GM12864 (cell line): ENCODE measurements around the gene COL9A3.

Source experiments
- DNase-seq: peaks from one replicate; pipeline ENCODE4 v3.0.0-alpha.2; 2011; ENCODE audit warnings: low read depth
- H3K4me3 ChIP-seq: 2 replicates; pipeline ENCODE4 v1.5.1; 2011; ENCODE audit warnings: mild to moderate bottlenecking, low read depth, low read length, control low read depth
- CTCF ChIP-seq: IDR thresholded peaks from 2 replicates; pipeline ENCODE4 v1.5.1; 2011; ENCODE audit warnings: low read depth, mild to moderate bottlenecking, moderate library complexity, low read length, control low read depth, inconsistent platforms; ENCODE audit errors: missing control alignments

COL9A3 gene

DNA sequence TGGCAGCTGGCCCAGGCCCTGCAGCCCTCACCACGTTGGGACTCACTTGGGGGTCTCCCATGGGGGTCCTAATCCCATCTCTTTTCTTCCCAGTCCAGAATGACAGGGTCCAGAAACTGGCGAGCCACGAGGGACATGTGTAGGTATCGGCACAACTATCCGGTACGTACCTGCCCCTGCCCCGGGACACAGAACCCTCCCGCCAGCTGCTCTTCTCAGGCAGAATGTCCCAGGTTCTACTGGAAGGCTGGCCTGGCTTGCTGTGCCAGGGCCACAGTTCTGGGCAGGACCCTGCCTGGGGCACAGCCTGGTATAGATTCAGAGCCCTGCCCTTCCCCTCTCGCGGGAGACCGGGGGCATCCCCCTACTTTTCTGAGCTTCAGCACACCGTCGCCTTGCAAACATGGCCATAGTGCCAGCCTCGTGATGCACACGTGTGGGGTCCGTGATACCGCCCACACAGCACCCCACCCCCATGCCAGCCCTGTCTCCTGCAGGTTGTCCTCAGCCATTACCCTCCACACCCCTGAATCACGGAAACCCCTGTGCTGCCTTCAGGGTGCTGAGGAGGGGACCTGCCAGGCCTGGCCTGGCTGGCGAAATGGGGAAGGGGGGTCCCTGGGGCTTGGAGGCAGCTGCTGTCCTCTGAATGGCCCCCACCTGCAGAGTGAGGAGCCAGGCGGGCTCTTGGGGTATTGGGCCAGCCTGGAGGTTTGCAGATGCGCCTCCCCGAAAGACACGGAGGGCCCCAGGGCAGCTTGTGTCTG is 9.2 kb upstream of the COL9A3 start:
- no peak for TF ChIP-seq CTCF
- no peak for DNase-seq
- H3K4me3 ChIP-seq = no peak overlapping the region

DNA sequence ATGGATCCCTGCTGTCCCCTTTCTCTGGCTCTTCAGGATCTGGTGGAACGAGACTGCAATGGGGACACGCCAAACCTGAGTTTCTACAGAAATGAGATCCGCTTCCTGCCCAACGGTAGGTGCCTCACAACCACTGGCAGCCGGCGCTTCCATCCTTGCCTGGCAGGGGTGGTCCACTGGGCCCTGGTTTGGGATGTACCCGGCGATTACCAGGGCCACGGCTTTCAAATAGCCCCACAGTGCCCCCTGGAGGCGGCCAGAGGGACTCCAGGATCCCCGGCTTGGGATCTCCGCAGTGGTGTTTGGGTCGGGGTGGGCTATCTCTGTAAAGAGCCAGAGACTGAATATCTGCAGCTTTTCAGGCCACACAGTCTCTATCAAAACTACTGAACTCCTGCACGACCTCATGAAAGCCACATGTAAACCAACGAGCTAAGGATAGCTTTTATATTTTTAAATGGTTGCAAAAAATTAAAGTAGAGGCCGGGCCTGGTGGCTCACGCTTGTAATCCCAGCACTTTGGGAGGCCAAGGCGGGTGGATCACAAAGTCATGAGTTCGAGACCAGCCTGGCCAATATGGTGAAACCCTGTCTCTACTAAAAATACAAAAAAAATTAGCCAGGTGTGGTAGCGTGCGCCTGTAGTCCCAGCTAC is 8.5 kb upstream of the COL9A3 start:
- DNase-seq = no peak
- peak; percentile 90 for TF ChIP-seq CTCF
- no peak overlapping the region for H3K4me3 ChIP-seq

GRCh38 chr20:62809530-62810428 is 7.1 kb upstream of the COL9A3 start:
- H3K4me3 ChIP-seq = no peak overlapping the region
- no peak for DNase-seq
- no peak for TF ChIP-seq CTCF

DNA sequence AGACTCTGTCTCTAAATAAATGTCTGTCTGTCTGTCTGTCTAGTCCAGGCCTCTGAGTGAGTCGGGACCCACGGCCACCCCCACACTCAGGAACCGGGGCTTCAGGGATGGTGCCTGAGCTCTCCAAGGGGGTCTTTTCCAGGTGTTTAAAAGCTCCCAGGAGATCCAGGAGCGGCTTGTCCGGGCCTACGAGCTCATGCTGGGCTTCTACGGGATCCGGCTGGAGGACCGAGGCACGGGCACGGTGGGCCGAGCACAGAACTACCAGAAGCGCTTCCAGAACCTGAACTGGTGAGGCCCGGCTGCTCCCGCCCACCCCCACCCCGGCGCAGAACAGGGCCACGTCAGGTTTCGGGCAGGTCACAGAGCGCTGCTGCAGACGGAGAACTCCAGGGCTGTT is 5.5 kb upstream of the COL9A3 start:
- DNase-seq = no peak
- H3K4me3 ChIP-seq = no peak overlapping the region
- TF ChIP-seq CTCF = no peak

DNA sequence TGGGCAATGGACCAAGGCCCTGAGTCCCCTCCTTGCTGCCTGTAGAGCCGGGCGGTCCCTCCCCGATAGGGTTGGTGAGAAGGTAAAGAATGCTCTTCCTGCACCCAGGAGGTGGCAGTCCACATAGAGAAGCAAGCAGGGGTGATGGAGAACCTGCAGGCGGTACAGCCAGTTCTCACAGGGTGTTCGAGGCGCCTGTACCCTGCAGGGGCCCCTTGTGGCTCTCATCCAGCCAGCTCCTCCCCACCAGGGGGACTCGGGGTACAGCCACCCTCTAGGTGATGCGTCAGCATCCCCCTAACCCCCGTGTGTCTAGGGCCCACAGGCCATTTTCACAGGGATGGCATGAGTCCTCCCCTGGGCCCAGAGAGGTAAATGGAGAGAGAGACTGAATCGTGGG is 5.1 kb upstream of the COL9A3 start:
- H3K4me3 ChIP-seq = no peak overlapping the region
- no peak for DNase-seq
- no peak for TF ChIP-seq CTCF

GRCh38 chr20:62812181-62812906 is 4.5 kb upstream of the COL9A3 start:
- H3K4me3 ChIP-seq = no peak overlapping the region
- TF ChIP-seq CTCF = no peak
- DNase-seq = no peak
